GM21723 (cell line): ENCODE measurements around the gene SHISAL2A.

Source experiments
- ATAC-seq: cut with Tn5 transposase; IDR thresholded peaks from one replicate; pipeline ENCODE4 v1.9.1; 2021; ENCODE audit warnings: mild to moderate bottlenecking, moderate library complexity; ENCODE audit not compliant: unreplicated experiment

The SHISAL2A gene

GRCh38 chr1:52632732-52633290 is at the start of gene SHISAL2A:
TSS of gene SHISAL2A (plus strand) at chr1:52633168. CDS start at chr1:52633494, 326 bp downstream.
- ATAC-seq: no peak

GRCh38 chr1:52585474-52585873 is 47.5 kb upstream of the SHISAL2A start:
- no peak for ATAC-seq

- no peak for ATAC-seq
Measured at GRCh38 chr1:52588027-52588426, 44.9 kb upstream of the SHISAL2A start.

GRCh38 chr1:52588535-52588934 is 44.4 kb upstream of the SHISAL2A start:
- ATAC-seq: no peak

- no peak for ATAC-seq
Measured at GRCh38 chr1:52590266-52590665, 42.7 kb upstream of the SHISAL2A start.

GRCh38 chr1:52592637-52593323 is 40.2 kb upstream of the SHISAL2A start:
- no peak for ATAC-seq

- ATAC-seq: no peak
Measured at GRCh38 chr1:52593495-52593894, 39.5 kb upstream of the SHISAL2A start.

- no peak for ATAC-seq
Measured at GRCh38 chr1:52595061-52595460, 37.9 kb upstream of the SHISAL2A start.

- ATAC-seq: no peak
Measured at GRCh38 chr1:52597912-52598311, 35.1 kb upstream of the SHISAL2A start.

GRCh38 chr1:52598729-52599128 is 34.2 kb upstream of the SHISAL2A start:
- no peak for ATAC-seq

GRCh38 chr1:52599236-52599635 is 33.7 kb upstream of the SHISAL2A start:
- no peak for ATAC-seq

- no peak for ATAC-seq
Measured at GRCh38 chr1:52600533-52601179, 32.3 kb upstream of the SHISAL2A start.

GRCh38 chr1:52601519-52601918 is 31.4 kb upstream of the SHISAL2A start:
- no peak for ATAC-seq

- ATAC-seq: no peak
Measured at GRCh38 chr1:52601991-52602855, 30.7 kb upstream of the SHISAL2A start, which contains the start of gene GPX7. TSS of gene GPX7 (plus strand) at chr1:52602371. CDS start at chr1:52602410, 39 bp downstream.

- ATAC-seq: no peak
Measured at GRCh38 chr1:52602856-52603600, 29.9 kb upstream of the SHISAL2A start.

- ATAC-seq: no peak
Measured at GRCh38 chr1:52603630-52604029, 29.3 kb upstream of the SHISAL2A start.

- no peak for ATAC-seq
Measured at GRCh38 chr1:52604063-52604770, 28.8 kb upstream of the SHISAL2A start.

GRCh38 chr1:52613636-52614373 is 19.2 kb upstream of the SHISAL2A start:
- ATAC-seq: no peak

GRCh38 chr1:52614671-52615070 is 18.3 kb upstream of the SHISAL2A start:
- no peak for ATAC-seq
